Measurements from ENCODE around the gene FER.

DNA sequence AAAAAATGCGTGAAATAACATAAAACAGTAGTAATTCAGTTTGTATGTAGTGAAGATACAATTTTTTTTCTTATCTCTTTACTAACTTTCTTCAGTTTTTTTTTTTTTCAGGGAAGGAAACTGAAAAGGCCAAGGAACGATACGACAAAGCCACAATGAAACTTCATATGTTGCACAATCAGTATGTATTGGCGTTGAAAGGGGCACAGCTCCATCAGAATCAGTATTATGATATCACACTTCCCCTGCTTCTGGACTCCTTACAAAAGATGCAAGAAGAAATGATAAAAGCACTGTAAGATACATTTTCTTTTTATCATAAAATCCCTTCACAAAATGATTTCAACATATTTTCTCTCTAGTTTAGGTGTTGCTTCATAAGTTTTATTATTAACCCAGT is 120.0 kb downstream of the FER start:
- TF ChIP-seq, protein P1, sequence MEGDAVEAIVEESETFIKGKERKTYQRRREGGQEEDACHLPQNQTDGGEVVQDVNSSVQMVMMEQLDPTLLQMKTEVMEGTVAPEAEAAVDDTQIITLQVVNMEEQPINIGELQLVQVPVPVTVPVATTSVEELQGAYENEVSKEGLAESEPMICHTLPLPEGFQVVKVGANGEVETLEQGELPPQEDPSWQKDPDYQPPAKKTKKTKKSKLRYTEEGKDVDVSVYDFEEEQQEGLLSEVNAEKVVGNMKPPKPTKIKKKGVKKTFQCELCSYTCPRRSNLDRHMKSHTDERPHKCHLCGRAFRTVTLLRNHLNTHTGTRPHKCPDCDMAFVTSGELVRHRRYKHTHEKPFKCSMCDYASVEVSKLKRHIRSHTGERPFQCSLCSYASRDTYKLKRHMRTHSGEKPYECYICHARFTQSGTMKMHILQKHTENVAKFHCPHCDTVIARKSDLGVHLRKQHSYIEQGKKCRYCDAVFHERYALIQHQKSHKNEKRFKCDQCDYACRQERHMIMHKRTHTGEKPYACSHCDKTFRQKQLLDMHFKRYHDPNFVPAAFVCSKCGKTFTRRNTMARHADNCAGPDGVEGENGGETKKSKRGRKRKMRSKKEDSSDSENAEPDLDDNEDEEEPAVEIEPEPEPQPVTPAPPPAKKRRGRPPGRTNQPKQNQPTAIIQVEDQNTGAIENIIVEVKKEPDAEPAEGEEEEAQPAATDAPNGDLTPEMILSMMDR (conservative IDR thresholded peaks at IDR 0.05; ENCODE audit: low read depth, low read length): no peak
- TF ChIP-seq EZH2 (IDR thresholded peaks at IDR 0.05; ENCODE audit: borderline replicate concordance, low read depth, low read length, poor library complexity, severe bottlenecking): no peak

Measured in A673 (cell line).